Fibroblast of the aortic adventitia (primary cell): ENCODE measurements around the gene SLCO6A1. TPM values are rescaled to one million over a fixed set of nuclear protein-coding genes. Genes with fewer than 3 reads are reported as not detected.
A peak's percentile ranks its signal among the peaks of the same experiment; 100 is the strongest.
"Not testable (repeated sequence)": the region's sequence is repeated elsewhere in the genome, so short reads cannot be mapped to it uniquely, and the experiment has no call there.

Experiments
- DNase-seq: peaks from one replicate; pipeline ENCODE4 v3.0.0-alpha.2; 2010; ENCODE audit warnings: low read depth
- H3K4me3 ChIP-seq: 2 replicates; pipeline ENCODE4 v1.5.1; 2011; ENCODE audit warnings: low read depth, mild to moderate bottlenecking, control low read depth, low read length, moderate library complexity
- total RNA-seq: library from RNA; depleted of rRNA; stranded (reverse); fragments of >200 nt; gene quantifications from 2 replicates; pipeline ENCODE4 v1.2.3, GENCODE V29; 2012; ENCODE audit warnings: low replicate concordance
- TF ChIP-seq, protein P1 (sequence below): IDR thresholded peaks from 2 replicates; pipeline ENCODE4 v1.5.1; 2011; ENCODE audit warnings: mild to moderate bottlenecking, low read length, control low read depth, inconsistent platforms; ENCODE audit not compliant: insufficient read depth

SLCO6A1 gene
- total RNA-seq, 1 donor = not detected

DNA sequence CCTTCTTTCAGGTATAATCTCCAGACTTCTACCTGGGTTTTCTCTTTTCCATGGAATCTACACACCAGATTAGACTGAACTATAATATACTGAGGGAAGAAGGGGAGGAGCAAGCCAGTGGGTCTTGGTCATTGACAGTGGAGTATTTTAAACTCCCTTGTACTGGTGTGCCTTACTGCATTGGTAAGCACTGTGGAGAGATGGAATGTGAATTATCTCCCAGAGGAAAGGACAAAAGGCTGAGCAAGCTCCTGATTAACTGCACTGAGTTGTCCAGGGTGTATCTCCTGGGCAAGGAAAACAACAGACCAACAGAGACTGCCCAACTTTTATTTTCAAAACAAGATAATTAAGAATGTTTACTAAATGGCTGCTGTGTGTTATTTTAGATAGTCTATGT lies 29.8 kb upstream of the SLCO6A1 start:
- peak; percentile 25 for DNase-seq
- H3K4me3 ChIP-seq = no peak overlapping the region
- TF ChIP-seq, protein P1, sequence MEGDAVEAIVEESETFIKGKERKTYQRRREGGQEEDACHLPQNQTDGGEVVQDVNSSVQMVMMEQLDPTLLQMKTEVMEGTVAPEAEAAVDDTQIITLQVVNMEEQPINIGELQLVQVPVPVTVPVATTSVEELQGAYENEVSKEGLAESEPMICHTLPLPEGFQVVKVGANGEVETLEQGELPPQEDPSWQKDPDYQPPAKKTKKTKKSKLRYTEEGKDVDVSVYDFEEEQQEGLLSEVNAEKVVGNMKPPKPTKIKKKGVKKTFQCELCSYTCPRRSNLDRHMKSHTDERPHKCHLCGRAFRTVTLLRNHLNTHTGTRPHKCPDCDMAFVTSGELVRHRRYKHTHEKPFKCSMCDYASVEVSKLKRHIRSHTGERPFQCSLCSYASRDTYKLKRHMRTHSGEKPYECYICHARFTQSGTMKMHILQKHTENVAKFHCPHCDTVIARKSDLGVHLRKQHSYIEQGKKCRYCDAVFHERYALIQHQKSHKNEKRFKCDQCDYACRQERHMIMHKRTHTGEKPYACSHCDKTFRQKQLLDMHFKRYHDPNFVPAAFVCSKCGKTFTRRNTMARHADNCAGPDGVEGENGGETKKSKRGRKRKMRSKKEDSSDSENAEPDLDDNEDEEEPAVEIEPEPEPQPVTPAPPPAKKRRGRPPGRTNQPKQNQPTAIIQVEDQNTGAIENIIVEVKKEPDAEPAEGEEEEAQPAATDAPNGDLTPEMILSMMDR = no peak

GRCh38 chr5:102527547-102527946 lies 28.7 kb upstream of the SLCO6A1 start:
- no peak overlapping the region for H3K4me3 ChIP-seq
- TF ChIP-seq, protein P1 = no peak
- no peak for DNase-seq

- TF ChIP-seq, protein P1 = no peak
- DNase-seq = no peak
- no peak overlapping the region for H3K4me3 ChIP-seq
Observed at GRCh38 chr5:102523541-102524175, 24.9 kb upstream of the SLCO6A1 start.

DNA sequence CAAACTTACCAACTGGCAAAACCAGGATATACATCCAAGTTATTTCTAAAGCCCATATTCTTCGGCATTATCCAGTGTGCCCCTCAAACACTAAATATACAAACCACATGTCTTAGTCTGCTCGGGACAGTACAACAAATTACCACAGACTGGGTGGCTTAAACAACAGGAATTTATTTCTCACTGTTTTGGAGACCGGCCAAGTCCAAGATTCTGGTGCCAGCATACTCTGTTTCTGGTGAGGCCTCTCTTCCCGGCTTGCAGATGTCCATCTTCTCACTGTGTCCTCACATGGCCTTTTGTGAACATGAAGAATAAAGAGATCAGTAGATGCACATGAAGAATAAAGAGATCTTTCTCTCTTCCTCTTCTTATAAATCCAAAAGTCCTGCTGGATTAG lies 12.9 kb upstream of the SLCO6A1 start:
- peak; percentile 22 for DNase-seq

GRCh38 chr5:102491261-102491914 lies 7.4 kb downstream of the SLCO6A1 start:
- not testable (repeated sequence) for DNase-seq, H3K4me3 ChIP-seq

More for the DNA sequence above, 12.9 kb upstream of the SLCO6A1 start:
- no peak overlapping the region for H3K4me3 ChIP-seq
- TF ChIP-seq, protein P1 = no peak

DNA sequence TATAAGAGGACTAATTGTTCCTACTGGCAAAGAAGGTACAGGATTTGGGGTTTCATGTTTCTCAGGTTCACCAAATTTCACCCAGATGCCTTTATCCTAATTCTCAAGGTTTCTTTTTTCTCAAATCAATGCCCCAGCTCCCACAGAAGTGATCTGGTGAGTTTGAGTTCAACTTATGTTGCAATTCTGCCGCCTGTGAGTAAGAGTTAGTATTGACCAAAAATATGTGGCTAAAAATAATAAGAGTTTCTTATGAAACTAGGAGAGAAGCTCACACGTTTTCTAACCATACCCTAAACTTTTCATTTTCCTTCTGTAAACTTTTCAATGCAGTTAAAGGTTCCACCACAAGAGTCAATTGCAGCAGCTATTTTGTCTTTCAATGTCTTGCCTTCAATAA lies 15.1 kb downstream of the SLCO6A1 start:
- DNase-seq = peak; percentile 22
- no peak overlapping the region for H3K4me3 ChIP-seq

DNA sequence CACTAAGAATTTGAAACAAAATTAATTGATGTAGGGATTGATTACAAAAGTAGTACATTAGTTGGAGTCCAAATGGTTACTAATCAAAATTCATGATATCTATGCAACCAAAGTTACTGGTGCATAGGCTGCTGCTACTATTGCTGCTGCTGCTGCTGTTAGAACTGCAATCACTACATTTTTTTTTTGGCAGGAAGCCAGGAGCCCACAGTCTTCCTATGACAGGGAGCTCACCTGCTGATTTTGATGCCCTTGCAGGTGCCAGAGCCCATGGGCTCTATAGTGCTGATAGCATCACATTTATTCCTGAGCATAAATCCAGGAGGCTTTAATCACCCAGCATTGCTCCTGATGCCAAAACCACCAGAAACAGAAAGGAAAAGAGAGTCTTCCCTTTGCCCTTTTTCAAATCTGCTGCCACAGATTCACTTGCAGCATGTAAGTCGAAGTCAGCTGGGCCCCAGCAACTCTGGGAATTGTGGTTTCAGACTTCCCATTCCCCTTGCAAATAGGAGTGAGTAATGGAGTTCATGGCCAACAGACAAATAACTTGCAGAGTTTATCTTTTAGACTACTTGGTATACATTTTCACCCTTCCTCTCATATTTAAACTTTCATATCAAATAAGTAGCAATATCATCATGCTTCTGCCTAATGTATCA lies 17.6 kb downstream of the SLCO6A1 start:
- TF ChIP-seq, protein P1 = no peak
- peak; percentile 38 for DNase-seq
- no peak overlapping the region for H3K4me3 ChIP-seq

More for the DNA sequence above, 15.1 kb downstream of the SLCO6A1 start:
- TF ChIP-seq, protein P1 = no peak
